ENCODE results near the gene PHIP.

PHIP gene

DNA sequence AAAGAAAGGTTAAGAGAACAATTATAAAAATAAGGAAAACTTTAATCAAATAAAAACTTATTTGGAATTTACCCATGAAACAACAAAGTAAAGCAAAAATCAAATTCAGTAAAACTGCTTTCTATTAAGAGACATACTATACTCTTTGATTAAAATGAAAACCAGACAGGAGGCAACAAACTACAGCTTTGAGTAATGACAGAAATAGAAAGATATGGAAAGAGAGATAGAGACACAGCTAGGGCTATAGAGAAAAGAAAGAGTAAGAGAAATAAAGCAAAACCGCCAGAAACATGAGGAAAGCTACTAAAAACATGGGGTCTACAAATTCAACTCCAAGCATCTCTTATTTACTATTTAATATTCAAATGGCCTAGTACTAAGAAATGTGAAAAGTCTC, 67.6 kb downstream of the PHIP start:
- no peak for FAIRE-seq
- DNase-seq (ENCODE audit: low spot score) = no peak

DNA sequence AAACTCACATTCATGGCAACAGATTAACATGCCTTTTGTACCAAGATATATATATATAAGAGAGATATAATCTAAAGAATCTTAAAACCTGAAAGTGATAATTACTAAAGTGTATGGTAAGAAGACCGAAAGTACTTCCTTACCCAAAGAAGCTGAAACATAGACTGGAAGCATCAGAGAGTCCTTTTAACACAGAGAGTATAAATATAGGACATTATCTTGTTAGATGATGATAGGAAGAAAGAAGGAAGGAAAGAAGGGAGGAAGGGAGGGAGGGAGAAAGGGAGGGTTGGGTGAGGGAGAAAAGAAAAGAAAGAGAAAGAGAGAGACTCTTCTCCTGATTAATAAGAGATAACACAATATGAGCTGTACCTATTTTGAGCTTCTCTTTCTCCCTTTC, 68.2 kb downstream of the PHIP start:
- DNase-seq (ENCODE audit: low spot score) (no peak), FAIRE-seq (no peak)

DNA sequence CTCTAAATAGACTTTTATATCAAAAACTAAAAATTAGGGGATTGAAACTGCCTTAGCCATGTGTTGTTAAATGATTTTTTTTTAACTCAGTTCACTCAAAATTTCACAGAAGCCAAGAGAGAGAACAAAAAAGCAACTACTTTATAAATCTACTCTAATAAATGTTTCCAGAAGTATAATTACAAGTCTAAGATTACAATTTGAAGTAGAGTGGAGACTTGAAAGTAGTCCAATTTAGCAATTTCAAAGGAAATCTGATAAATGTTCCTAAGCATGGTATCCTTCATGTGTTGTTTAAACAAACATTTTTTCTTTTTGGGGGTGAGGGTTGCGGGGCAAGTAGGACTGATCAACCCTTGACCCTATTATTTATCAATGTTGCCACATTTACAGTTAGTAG, 72.6 kb downstream of the PHIP start:
- FAIRE-seq = no peak
- no peak for DNase-seq (ENCODE audit: low spot score)

- DNase-seq (ENCODE audit: low spot score) (no peak), FAIRE-seq (no peak)
These were observed 73.0 kb downstream of the PHIP start for GRCh38 chr6:79005024-79005423.

DNA sequence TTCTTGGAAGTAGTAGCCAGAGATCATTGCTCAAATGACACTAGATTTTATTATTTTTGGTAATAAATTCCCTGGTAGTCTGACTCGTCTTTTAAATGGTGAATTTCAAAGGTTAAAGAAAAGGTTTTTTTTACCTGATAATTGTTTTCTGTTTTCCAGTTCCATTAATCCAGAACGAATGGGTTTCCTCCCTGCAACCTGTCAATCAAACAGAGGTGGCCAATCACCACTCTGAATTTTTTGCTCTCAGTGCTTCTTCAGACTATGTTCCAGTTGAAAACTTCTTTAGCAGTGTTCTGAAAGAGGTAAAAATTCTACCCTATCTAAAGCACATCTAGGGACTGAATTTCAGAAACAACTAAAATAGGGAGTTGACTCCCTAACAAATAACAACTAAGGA, 73.8 kb downstream of the PHIP start:
- no peak for FAIRE-seq
- no peak for DNase-seq (ENCODE audit: low spot score)

DNA sequence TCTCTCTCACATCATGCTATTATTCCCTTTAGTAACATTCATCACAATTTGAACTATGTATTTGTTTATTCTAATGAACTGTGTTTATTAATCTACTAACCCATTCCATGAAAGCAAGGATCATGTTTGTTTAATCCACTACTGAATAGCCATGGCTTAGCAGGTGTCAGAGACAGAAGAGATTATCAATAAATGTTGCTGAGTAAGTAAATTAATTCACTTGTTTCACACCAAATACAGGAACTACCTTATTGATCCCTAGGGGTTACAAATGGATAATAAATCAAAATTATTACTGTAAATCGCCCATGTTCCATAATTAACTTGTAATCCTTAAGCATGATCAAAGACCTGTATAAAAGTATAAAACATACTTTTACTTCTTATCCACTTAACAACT, 76.6 kb downstream of the PHIP start:
- DNase-seq (ENCODE audit: low spot score) (no peak), FAIRE-seq (no peak)

- DNase-seq (ENCODE audit: low spot score) = no peak
- FAIRE-seq = no peak
These were observed 78.3 kb downstream of the PHIP start for GRCh38 chr6:78999737-79000136.

DNA sequence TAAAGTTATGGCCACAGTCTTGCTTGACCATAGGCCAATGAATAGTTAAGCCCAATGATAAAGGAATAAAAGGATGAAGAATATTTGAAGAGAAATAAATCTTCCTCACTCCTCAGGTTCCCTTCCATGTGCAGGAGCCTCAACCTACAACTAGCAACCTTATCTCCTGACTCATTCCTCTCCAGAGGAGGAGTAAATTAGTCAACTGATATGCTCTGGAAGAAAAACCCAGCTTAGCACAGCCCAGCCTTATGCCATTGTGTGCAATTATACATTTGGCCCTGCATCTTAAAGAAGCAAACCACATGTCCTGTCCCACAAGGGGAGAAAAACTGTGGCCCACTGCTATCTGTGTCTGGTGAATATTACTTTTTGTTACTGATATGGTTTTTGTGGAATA, 82.1 kb downstream of the PHIP start:
- no peak for DNase-seq (ENCODE audit: low spot score)
- FAIRE-seq = no peak

- FAIRE-seq (no peak), DNase-seq (ENCODE audit: low spot score) (no peak)
These were observed 82.7 kb downstream of the PHIP start for GRCh38 chr6:78995346-78995745.

DNA sequence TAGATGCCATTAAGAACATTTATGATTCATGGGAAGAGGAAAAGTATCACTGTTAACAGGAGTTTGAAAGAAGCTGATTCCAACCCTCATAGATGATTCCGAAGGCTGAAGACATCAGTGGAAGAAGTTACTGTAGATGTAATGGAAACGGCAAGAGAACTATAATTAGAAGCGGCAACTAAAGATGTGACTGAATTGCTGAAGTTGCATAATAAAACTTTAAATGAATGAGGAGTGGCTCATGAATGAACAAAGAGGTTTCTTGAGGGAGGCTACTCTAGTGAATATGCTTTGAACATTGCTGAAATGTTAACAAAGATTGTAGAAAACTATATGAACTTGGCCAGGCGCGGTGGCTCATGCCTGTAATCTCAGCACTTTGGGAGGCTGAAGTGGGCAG, 84.1 kb downstream of the PHIP start:
- no peak for FAIRE-seq
- DNase-seq (ENCODE audit: low spot score) = no peak

GRCh38 chr6:78989191-78989590, 88.9 kb downstream of the PHIP start:
- DNase-seq (ENCODE audit: low spot score) (no peak), FAIRE-seq (no peak)

- DNase-seq (ENCODE audit: low spot score) (no peak), FAIRE-seq (no peak)
These were observed 91.9 kb downstream of the PHIP start for GRCh38 chr6:78986161-78986560.

DNA sequence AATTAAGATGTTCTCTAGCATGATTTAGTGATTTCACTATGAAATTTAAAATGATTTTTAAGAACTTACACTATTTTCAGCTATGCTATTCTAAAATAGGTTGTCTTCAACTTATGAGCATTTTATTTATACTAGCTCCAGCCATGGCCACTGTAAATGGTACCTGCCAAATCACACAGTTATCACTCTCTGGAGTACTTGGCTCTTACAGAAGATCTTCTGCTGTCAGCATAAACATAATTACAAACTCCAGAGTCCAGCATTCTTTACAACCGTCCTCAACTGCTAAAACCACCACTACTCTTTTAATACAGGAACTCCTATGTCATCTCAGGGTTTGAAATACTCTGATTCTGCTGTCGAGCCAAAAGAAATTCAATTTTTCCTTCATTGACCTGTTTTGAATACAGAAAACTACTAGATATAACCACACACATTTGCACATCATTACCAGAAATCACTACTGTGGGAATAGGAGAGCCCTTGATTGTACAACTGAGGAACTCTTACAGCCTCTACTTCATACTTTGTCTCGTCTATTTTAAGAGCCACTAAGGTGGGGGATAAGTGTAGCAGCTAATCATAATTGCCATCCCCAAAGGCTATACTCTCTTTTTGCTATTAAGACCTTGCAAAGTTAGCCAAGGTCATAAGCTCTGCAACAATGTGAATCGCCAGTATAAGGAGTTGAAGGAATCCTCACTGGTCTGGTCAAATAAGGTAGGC, 93.7 kb downstream of the PHIP start:
- DNase-seq (ENCODE audit: low spot score) = no peak
- FAIRE-seq = no peak

DNA sequence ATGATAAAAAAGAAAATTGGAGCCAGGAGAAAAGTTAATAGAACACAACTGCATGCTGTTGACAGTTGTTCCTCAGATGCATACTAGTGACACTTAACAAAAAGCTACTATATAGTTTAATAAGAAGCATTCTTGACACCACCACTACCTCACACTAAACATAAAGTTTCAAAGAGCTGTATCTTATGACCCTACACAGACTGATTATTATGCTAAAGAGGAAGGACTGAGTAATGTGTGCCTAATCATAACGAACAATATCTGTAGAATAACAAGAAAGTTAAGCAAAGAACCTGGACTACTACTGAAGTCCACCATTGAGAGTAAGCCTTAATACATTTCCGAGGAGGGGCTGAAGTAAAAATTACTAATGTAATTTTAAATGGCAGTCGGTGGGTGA, 110.9 kb downstream of the PHIP start:
- no peak for DNase-seq (ENCODE audit: low spot score)
- FAIRE-seq = no peak

- DNase-seq (ENCODE audit: low spot score) (no peak), FAIRE-seq (no peak)
These were observed 111.5 kb downstream of the PHIP start for GRCh38 chr6:78966542-78966941.

GRCh38 chr6:78962448-78962847, 115.6 kb downstream of the PHIP start:
- FAIRE-seq = no peak
- no peak for DNase-seq (ENCODE audit: low spot score)

DNA sequence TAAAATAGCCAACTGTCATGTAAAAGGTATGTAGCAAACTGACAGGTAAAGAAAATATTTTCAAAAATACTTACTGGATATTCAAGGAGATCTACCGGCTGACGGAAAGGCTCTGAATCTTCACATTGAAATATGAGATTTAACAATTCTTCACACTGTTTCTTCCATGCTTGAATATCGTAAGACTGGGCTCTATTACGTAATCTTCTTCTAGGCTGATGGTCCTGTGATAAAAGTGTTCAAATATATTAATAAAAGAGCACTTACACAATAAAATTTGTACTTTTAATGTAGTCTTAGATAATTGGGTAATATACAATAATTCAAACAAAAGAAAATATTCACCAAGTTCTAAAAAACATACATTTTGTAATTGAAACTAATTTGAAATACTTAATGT, 123.3 kb downstream of the PHIP start:
- FAIRE-seq = peak; percentile 22
- DNase-seq (ENCODE audit: low spot score) = no peak

- FAIRE-seq (no peak), DNase-seq (ENCODE audit: low spot score) (no peak)
These were observed 124.3 kb downstream of the PHIP start for GRCh38 chr6:78953798-78954197.

- FAIRE-seq = no peak
- no peak for DNase-seq (ENCODE audit: low spot score)
These were observed 125.7 kb downstream of the PHIP start for GRCh38 chr6:78952362-78952761.

DNA sequence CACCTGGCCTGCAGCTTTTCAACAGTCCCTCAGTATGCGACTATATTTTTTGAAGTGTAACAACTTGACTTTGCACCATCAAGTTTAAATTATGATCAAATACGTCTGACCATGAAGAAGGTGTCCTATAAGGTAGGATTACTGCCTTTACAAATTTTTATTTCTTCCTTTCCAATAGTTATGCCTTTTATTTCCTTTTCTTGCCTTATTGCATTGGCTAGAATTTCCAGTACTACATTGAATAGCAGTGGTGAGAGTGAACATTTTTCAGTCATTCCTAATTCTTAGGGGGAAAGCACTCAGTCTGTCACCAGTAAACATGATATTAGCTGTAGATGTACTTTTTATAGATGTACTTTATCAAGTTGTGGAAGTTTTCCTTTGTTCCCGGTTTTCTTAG, 129.3 kb downstream of the PHIP start:
- FAIRE-seq (no peak), DNase-seq (ENCODE audit: low spot score) (no peak)

- FAIRE-seq (no peak), DNase-seq (ENCODE audit: low spot score) (no peak)
These were observed 130.1 kb downstream of the PHIP start for GRCh38 chr6:78947962-78948361.

DNA sequence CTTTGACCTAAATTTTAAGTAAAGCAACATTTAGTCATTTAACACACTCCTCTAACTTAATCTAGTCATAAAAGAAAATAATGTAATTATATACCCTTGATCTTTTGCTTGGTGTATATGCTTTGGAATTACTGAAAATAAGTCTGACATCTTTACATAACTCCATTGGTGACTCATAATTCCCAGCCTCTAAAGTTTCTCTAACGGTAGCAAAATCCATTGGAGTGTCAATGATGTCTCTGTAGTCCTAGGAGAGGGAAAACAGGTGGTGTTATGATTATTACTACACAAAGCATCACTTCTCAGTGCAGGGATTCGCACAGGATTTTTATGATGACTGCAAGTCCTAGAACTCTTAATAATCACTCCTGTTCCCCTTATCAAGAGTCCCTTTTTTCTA, 130.5 kb downstream of the PHIP start:
- DNase-seq (ENCODE audit: low spot score) = no peak
- FAIRE-seq = no peak

DNA sequence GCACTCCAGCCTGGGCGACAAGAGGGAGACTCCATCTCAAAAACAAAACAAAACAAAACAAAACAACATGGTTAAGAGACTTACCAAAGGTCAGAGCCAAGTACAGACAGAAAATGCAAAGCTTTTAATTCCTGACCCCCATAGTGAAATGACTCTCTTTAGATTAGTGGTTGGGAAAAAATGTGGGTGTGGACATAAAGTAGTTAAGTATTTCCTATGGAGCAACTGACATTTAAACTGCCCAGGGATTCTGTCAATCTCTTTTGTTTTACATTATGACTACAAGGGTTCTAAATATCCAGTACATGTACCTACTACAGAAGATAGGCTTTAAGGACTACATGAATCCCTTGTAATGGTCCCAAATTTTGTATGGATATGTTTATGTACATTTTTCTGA, 135.6 kb downstream of the PHIP start:
- no peak for DNase-seq (ENCODE audit: low spot score)
- no peak for FAIRE-seq

DNA sequence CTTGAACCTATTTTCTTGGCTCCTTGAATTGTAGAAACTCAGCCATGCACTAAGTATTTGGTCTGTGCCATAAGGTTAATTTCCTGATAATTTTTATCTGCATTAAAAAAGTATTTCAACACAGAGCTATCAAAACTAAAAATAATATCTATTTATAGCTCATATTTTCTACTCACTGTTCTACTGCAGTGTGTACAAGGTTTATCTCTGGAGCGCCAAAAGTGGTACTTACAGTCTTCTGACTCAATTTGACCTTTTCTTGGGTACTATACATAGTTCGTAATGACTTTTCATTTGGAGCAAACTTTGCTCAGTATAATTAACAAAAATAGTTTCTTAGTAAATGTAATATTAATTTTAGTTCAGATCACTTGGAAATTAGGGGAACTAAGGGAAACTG, 141.5 kb downstream of the PHIP start:
- DNase-seq (ENCODE audit: low spot score) (no peak), FAIRE-seq (no peak)
